ENCODE results near the gene TRIM26.

Gene TRIM26

DNA sequence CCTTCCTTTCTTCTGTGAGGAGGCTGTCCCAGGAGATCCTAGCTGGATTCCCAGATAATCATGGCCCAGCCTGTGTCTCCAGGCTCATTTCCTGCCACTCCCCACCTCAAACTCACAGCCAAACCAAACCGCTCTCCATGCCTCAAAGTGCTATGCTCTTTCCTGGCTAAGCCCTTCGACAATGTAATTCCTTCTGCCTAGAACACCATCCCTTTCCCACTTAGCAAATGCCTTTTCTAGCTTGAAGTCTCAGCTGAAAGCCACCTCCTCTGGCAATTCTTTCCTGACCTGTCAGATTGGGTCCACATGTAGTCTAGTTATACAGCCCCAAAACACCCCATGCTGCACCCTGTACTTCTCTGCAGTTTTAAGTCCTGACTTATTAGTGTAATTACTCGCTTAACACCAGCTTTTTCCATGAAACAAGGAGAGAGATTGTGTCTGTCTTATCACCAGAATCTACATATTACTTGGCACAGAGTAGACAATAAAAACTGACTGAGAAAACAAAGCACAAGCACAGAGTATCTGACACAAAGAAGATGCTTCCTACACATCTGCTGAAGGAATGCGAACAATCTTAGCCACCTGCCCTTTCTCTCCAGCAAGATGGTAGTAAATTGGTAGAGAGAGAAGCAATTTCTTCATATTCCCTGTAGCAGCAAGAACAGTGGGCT lies 5.4 kb downstream of the TRIM26 start:
- no peak for DNase-seq

- no peak for DNase-seq
Observed at GRCh38 chr6:30206799-30207618, 6.2 kb downstream of the TRIM26 start.

GRCh38 chr6:30206152-30206551 lies 7.1 kb downstream of the TRIM26 start:
- no peak for DNase-seq

GRCh38 chr6:30204116-30204515 lies 9.1 kb downstream of the TRIM26 start:
- no peak for DNase-seq

- no peak for DNase-seq
Observed at GRCh38 chr6:30202366-30202765, 10.8 kb downstream of the TRIM26 start.

DNA sequence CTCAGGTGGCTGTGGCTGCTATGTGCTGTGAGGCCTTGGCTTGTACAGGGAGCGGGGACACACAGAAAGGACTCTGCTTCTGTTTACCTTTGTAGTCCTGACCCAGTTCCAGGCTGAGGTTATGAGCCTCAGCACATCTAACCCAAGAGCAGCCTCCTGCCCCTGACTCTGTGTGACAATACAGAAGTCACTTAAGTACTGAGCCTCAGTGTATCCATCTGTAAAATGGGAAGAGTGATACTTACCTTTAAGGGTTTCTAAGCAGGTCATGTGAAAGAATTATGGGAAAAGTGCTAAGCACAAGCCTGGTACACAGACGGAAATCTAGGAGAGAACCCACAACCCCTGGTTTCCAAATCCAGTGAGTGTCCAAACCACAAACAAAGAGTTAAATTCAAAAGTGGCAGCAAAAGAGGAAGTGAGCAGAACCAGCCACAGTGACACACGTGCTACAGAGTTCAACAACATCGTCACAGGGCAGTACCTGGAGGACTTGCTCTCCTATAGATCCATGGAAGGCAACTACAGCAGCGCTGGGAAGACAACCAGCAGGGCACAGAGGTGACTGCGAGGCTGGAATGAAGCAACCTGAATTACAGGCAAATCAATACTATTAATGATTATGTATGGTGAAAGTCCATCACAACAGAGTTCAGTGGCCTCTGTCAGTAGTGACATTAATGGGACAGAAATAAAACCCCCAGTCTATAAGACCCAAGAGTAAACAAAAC lies 12.5 kb downstream of the TRIM26 start:
- DNase-seq: no peak

DNA sequence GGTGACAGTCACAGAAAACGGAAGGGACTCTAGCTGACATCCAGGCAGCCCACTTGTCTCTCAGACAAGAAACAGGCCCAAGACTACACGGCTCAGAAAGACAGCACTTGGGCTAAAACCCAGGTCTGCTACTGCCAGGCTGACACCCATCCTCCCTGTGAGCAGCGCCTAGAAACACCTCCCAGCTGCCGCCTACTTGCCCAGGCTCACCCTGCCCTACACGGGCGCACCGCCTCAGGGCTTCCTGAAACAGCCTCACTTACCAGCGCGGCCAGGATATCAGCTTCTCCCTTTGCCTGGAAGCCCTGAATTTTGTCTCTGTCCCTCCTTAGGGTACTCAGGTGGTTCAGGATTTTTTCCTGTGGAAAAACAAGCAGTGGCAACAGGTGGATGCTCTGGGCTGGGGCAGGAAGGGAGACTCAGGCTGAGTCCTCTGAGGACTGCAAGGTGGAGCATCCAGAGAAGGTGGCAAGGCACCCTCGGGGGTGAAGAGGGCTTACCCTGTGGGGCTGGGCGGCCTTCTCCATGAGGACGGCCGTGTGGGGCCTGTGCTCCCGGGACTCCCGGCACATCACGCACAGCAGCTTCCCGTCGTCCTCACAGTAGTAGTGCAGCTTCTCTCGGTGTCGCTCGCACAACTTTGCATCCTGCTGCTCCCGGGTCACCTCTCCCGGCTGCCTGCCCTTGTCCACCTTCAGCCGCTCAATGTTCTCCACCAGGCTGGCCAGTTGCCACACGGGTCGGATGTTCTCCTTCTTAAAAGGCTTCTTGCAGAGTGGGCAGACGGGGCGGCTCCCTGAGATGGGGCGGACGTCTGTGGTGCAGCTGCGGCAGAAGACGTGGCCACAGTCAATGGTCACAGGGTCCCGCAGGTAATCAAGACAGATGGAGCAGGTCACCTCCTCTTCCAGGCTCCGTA lies 14.8 kb downstream of the TRIM26 start:
- no peak for DNase-seq

DNA sequence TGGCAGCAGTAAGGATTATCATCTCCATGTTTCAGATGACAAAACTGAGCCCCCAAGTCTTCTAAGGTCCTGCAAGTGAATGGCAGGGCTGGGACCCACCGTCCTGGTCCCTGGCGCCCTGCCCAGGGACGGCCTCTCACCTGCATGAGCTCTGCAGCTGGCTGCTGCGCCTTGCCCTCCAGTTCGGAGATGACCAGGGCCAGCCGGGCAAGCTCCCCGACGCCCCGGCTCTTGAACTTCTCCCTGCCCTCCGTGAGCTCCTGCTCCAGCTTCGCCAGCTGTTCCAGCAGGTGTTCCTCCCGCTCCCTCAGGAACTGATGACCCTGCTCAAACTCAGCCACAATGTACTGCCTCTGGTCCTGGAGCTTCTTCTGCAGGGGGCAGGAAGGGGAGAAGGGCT lies 16.8 kb downstream of the TRIM26 start:
- DNase-seq: no peak

GRCh38 chr6:30195951-30196350 lies 17.3 kb downstream of the TRIM26 start:
- no peak for DNase-seq

DNA sequence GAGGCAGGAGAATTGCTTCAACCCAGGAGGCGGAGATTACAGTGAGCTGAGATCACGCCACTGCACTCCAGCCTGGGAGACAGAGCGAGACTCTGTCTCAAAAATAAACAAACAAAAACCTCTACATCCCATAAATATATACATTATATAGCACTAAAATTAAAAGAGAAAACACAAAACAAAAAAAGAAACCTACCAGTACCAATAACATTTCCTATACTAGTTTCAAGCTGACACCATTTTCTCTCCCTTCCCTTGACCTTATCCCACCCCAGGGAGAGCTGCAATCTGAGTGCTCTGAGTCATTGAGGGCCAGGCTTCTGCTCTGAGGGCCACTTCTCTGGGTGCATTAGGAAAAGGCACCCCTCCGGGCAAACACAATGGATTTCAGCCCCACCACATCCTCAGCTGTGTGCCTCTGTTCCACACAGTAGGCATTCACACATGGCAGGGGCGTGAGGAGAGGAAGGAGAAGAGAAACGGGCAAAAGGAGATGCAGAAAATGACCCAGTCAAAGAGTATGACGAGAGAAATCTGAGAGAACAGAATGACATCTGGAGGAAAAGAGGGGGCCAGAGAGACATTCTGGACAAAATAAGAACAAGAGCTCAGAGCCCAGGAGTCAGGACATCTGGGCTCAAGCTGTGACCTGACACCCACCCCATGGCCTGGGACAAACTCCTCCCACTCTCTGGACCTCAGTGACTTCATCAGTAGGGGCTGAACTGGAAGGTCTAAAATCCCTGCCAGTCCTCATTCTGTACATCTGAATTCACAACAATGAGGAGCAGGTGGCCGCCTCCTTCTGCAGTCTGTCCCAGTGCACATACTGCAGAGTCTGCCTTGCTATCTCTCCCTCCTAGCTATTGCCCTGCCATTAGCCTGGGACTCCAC lies 18.2 kb downstream of the TRIM26 start:
- no peak for DNase-seq

DNA sequence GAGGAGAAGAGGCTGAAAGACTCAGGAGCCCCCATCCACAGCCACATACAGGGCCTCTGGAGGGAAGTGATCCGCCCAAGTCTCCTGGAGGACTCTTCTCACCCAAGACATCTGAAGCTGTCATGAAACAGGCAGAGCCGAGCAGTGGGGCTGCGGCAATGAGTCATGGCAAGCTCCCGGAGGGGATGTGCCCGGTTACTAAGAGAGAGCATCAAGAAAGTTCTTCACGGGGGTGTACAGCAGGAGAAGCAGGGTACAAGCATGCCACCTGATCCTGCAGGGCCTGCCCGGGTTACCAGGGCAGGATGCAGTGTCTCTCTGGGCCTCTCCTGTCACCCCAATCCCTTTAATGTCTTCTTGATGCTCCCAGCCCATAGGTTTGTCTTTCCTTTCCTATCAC lies 21.1 kb downstream of the TRIM26 start:
- DNase-seq: no peak

GRCh38 chr6:30188541-30188940 lies 24.7 kb downstream of the TRIM26 start:
- DNase-seq: no peak

DNA sequence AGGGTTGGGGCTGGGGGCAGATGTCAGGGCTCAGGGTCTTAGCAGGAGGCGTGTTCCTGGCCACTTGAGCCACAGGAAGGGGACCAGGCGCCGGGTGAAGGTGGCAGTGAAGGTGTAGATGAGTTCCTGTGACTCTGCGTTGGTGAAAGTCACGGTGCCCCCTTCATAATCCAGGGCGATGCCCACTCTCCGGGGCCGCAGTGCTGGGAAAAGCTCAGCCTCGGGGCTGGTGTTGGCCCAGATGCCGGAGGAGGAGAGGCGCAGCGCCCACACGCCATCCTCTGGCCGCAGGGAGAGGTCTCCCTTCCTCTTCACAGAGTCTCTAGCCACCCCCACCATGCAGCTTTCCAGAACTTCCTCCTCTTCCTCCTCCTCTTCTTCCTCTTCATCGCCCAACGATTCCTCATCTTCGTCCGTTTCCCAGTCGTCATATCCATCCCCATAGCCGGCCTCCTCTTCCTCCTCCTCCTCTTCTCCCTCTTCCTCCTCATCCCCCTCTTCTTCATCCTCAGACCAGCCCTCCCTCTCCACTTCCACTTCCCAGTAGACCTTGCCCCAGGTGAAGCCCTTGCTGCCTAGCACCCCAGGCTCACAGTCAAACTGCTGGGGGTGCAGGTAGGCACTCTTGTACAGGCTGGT lies 27.2 kb downstream of the TRIM26 start:
- no peak for DNase-seq

GRCh38 chr6:30184417-30185031 lies 28.7 kb downstream of the TRIM26 start:
- no peak for DNase-seq

GRCh38 chr6:30180145-30180544 lies 33.1 kb downstream of the TRIM26 start:
- DNase-seq: no peak

DNA sequence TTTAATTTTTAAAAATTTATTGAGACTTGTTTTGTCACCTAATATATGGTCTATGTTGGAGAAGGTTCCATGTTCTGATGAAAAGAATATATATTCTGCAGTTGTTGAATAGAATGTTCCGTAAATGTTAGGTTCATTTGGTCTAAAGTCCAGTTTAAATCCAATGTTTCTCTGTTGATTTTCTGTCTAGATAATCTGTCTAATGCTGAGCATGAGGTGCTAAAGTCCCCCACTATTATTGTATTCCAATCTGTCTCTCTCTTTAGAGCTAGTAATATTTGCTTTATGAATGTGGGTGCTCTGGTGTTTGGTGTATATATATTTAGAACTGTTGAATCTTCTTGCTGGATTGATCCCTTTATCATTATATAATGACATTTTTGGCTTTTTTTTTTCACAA lies 34.4 kb downstream of the TRIM26 start:
- DNase-seq: no peak

DNA sequence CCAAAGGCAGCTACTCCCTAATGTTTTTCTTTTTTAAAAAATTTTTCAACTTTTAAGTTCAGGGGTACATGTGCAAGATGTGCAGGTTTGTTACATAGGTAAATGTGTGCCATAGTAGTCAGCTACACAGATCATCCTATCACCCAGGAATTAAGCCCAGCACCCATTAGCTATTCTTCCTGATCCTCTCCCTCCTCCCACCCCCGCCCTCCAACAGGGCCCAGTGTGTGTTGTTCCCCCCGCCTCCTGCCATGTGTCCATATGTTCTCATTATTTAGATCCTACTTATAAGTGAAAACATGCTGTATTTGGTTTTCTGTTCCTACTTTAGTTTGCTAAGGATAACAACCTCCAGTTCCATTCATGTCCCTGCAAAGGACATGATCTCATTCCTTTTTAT lies 37.4 kb downstream of the TRIM26 start:
- DNase-seq: no peak

DNA sequence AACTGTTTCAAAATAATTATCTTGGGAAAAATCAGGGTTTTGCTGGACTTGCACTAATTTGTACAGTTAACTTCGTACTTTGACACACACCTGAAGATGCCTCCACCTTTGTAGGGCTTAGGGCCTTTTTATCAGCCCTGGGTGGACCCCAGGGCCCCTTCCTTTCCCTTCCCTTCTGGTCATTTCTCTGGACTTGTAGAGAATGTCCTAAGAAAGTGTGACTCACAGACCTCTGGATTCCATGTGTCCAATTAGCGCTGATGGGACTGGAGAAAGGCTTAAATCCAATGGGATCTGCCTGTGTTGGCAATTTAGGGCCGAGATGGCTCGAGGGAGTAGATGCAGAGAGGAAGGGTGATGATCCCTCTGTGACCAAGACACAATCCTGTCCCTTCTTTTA lies 40.5 kb downstream of the TRIM26 start:
- DNase-seq: no peak

DNA sequence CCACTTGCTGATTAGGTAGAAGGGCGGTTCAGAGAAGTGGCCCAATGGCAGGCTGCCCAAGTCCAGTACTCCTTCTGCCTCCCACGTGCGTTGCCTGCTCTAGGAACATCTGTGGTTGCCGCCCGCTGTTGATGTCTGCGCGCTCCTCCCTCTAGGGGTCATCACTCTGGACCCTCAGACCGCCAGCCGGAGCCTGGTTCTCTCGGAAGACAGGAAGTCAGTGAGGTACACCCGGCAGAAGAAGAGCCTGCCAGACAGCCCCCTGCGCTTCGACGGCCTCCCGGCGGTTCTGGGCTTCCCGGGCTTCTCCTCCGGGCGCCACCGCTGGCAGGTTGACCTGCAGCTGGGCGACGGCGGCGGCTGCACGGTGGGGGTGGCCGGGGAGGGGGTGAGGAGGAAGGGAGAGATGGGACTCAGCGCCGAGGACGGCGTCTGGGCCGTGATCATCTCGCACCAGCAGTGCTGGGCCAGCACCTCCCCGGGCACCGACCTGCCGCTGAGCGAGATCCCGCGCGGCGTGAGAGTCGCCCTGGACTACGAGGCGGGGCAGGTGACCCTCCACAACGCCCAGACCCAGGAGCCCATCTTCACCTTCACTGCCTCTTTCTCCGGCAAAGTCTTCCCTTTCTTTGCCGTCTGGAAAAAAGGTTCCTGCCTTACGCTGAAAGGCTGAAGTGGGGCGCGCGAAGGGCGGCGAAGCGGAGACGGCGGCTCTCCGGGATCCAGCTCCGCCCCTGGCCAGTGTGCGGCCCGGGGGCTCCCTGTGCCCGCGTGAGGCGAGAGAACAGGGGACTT lies 41.3 kb downstream of the TRIM26 start:
- no peak for DNase-seq

Data from NCI-H2171 (cell line).